Smooth muscle cell (in vitro differentiated cells): ENCODE measurements around the gene THSD4. TPM values are rescaled to one million over a fixed set of nuclear protein-coding genes. Genes with fewer than 3 reads are reported as not detected.

Source experiments
- DNase-seq: peaks from one replicate; lab custom pipeline; 2025; ENCODE audit not compliant: unreplicated experiment; lab: John Stamatoyannopoulos, UW
- H2AFZ ChIP-seq: fragments of 200-600 bp; sonication (generic); 2 replicates; pipeline ENCODE4 v1.6.0; 2016; ENCODE audit warnings: antibody characterized with exemption, low read depth, mild to moderate bottlenecking
- H3F3A ChIP-seq: fragments of 200-600 bp; sonication (generic); 2 replicates; pipeline ENCODE4 v1.6.0; 2017; ENCODE audit warnings: antibody characterized with exemption, low read depth
- H3K27ac ChIP-seq: fragments of 200-600 bp; sonication (generic); 2 replicates; pipeline ENCODE4 v1.5.1; 2016; ENCODE audit warnings: low read depth, mild to moderate bottlenecking
- H3K27me3 ChIP-seq: fragments of 200-600 bp; sonication (generic); 2 replicates; pipeline ENCODE4 v1.6.1; 2016; ENCODE audit warnings: low read depth, mild to moderate bottlenecking
- H3K36me3 ChIP-seq: fragments of 200-600 bp; sonication (generic); 2 replicates; pipeline ENCODE4 v1.5.1; 2016; ENCODE audit warnings: low read depth
- H3K4me1 ChIP-seq: fragments of 200-600 bp; sonication (generic); 2 replicates; pipeline ENCODE4 v1.5.1; 2016; ENCODE audit warnings: low read depth
- H3K4me2 ChIP-seq: fragments of 200-600 bp; sonication (generic); 2 replicates; pipeline ENCODE4 v1.6.0; 2016; ENCODE audit warnings: mild to moderate bottlenecking
- H3K4me3 ChIP-seq: fragments of 200-600 bp; sonication (generic); 2 replicates; pipeline ENCODE4 v1.5.1; 2016; ENCODE audit warnings: mild to moderate bottlenecking
- H3K79me2 ChIP-seq: fragments of 200-600 bp; sonication (generic); 2 replicates; pipeline ENCODE4 v1.6.0; 2016; ENCODE audit warnings: low read depth, mild to moderate bottlenecking
- H3K9ac ChIP-seq: fragments of 200-600 bp; sonication (generic); 2 replicates; pipeline ENCODE4 v1.6.0; 2016; ENCODE audit warnings: low read depth
- H3K9me3 ChIP-seq: fragments of 200-600 bp; sonication (generic); replicated peaks from 2 replicates; pipeline ENCODE4 v1.5.1; 2016; ENCODE audit warnings: low read depth
- H4K20me1 ChIP-seq: fragments of 200-600 bp; sonication (generic); 2 replicates; pipeline ENCODE4 v1.6.0; 2016; ENCODE audit warnings: low read depth
- CTCF ChIP-seq: fragments of 200-600 bp; sonication (generic); IDR thresholded peaks from 2 replicates; pipeline ENCODE4 v1.5.1; 2017; ENCODE audit warnings: borderline replicate concordance, mild to moderate bottlenecking, antibody characterized with exemption; ENCODE audit not compliant: insufficient read depth, poor library complexity, severe bottlenecking
- WGBS: methylation state at CpG from one replicate; pipeline ENCODE4 v1.1.7; 2016; ENCODE audit warnings: low lambda C conversion rate; 5-methylcytosine and 5-hydroxymethylcytosine counted together
- polyA plus RNA-seq: library from polyadenylated mRNA; unstranded; fragments of >200 nt; fragmentation: Nextera tagmentation; extraction: Ambion mirVana; gene quantifications from 2 replicates; pipeline ENCODE4 v1.2.1, GENCODE V29; 2016
- total RNA-seq: library from RNA; depleted of rRNA; stranded (reverse); fragments of >200 nt; gene quantifications from 2 replicates; pipeline ENCODE4 v1.2.3, GENCODE V29; 2014

Gene THSD4
- total and polyA plus RNA-seq, 2 experiments from 2014 or later, result 2.5 to 4.1 TPM

- no peak overlapping the region for H3K4me3 ChIP-seq
- no peaks in the 10 kb centered on the region for H3K36me3 ChIP-seq
- no peaks in the 10 kb centered on the region for H3K9me3 ChIP-seq
- DNase-seq, result peak; percentile 24
- H3K4me1 ChIP-seq, result peaks cover 6% of the 10 kb centered on the region
- H3K79me2 ChIP-seq, result no peaks in the 10 kb centered on the region
- no peak overlapping the region for H3K9ac ChIP-seq
- no peak overlapping the region for H2AFZ ChIP-seq
- H3K27ac ChIP-seq, result peak overlapping the region; percentile 60
- H4K20me1 ChIP-seq, result no peaks in the 10 kb centered on the region
- no peaks in the 10 kb centered on the region for H3K27me3 ChIP-seq
- TF ChIP-seq CTCF, result no peak
- H3F3A ChIP-seq, result peaks cover 5% of the 10 kb centered on the region
- peak overlapping the region; percentile 40 for H3K4me2 ChIP-seq
- WGBS, result 45% methylated on average over 11 of the region's 11 CpGs
Observed at GRCh38 chr15:71237456-71238188, 122.4 kb downstream of the THSD4 start.

- DNase-seq, result no peak
- H3K27ac ChIP-seq, result no peak overlapping the region
- WGBS, result 79% methylated on average over 1 of the region's 1 CpG
Observed at GRCh38 chr15:71238926-71239325, 123.7 kb downstream of the THSD4 start.

GRCh38 chr15:71239592-71240364 lies 124.5 kb downstream of the THSD4 start:
- Histone ChIP-seq H3F3A (peaks cover 5% of the 10 kb centered on the region), H3K4me3 (no peak overlapping the region), H3K9ac (no peak overlapping the region), H3K4me2 (no peak overlapping the region), H3K9me3 (no peaks in the 10 kb centered on the region), H2AFZ (no peak overlapping the region), H3K79me2 (no peaks in the 10 kb centered on the region), H3K27me3 (no peaks in the 10 kb centered on the region), H3K27ac (no peak overlapping the region), H3K36me3 (no peaks in the 10 kb centered on the region), H3K4me1 (peaks cover 6% of the 10 kb centered on the region), H4K20me1 (no peaks in the 10 kb centered on the region)
- no peak for TF ChIP-seq CTCF
- 85% methylated on average over 10 of the region's 10 CpGs for WGBS
- no peak for DNase-seq

More at GRCh38 chr15:71238926-71239325, 123.7 kb downstream of the THSD4 start:
- H3K4me2 ChIP-seq, result no peak overlapping the region
- H3K27me3 ChIP-seq, result no peaks in the 10 kb centered on the region
- no peaks in the 10 kb centered on the region for H3K9me3 ChIP-seq
- peaks cover 5% of the 10 kb centered on the region for H3F3A ChIP-seq
- H3K36me3 ChIP-seq, result no peaks in the 10 kb centered on the region
- H3K79me2 ChIP-seq, result no peaks in the 10 kb centered on the region
- no peak overlapping the region for H2AFZ ChIP-seq
- H3K9ac ChIP-seq, result no peak overlapping the region
- H3K4me3 ChIP-seq, result no peak overlapping the region
- peaks cover 6% of the 10 kb centered on the region for H3K4me1 ChIP-seq
- TF ChIP-seq CTCF, result no peak
- no peaks in the 10 kb centered on the region for H4K20me1 ChIP-seq
